GM13976 (cell line): ENCODE data around the gene DNHD1.

ENCODE experiments used
- DNase-seq: peaks from one replicate; pipeline ENCODE4 v3.0.0; 2012; ENCODE audit warnings: low spot score
- CTCF ChIP-seq: IDR thresholded peaks from 2 replicates; pipeline ENCODE4 v1.5.1; 2012; ENCODE audit warnings: borderline replicate concordance, mild to moderate bottlenecking; ENCODE audit not compliant: insufficient read depth; ENCODE audit errors: extremely low read depth, missing control alignments, control extremely low read depth
- in situ Hi-C: fragments of 300-500 bp; cut with MboI; formaldehyde crosslinking; loops from one replicate; pipeline ENCODE4 v1.12.0; 2022; ENCODE audit warnings: low sequenced_read_pairs, mixed read lengths, inconsistent platforms; ENCODE audit not compliant: unreplicated experiment

The DNHD1 gene

GRCh38 chr11:6572215-6572614 is 75.1 kb downstream of the DNHD1 start:
- in situ Hi-C loops: no loop called here
- no peak for DNase-seq
- no peak for TF ChIP-seq CTCF

GRCh38 chr11:6574816-6575715 is 78.0 kb downstream of the DNHD1 start:
- TF ChIP-seq CTCF: no peak
- in situ Hi-C loops: no loop called here
- no peak for DNase-seq

- no peak for TF ChIP-seq CTCF
- DNase-seq: no peak
- in situ Hi-C loops: no loop called here
Observed at GRCh38 chr11:6576471-6577373, 79.6 kb downstream of the DNHD1 start.

- DNase-seq: no peak
- in situ Hi-C loops: no loop called here
- TF ChIP-seq CTCF: no peak
Observed at GRCh38 chr11:6578134-6578533, 81.1 kb downstream of the DNHD1 start.

- in situ Hi-C loops: no loop called here
- no peak for TF ChIP-seq CTCF
- no peak for DNase-seq
Observed at GRCh38 chr11:6579681-6580080, 82.6 kb downstream of the DNHD1 start.

- in situ Hi-C loops: no loop called here
Observed at GRCh38 chr11:6583584-6583983, 86.5 kb downstream of the DNHD1 start.

More at GRCh38 chr11:6583584-6583983, 86.5 kb downstream of the DNHD1 start:
- no peak for DNase-seq
- TF ChIP-seq CTCF: no peak
